K562 (cell line): ENCODE results near the gene CHMP2A. TPM values are rescaled to one million over a fixed set of nuclear protein-coding genes. Genes with fewer than 3 reads are reported as not detected.

Source experiments
- CSDE1 ChIP-seq, 2 experiments: fragments of 450-650 bp; IDR thresholded peaks; 2 replicates each; pipeline ENCODE4 v1.6.1; 2016; ENCODE audit warnings: mild to moderate bottlenecking in 1 of 2
- DMBX1 ChIP-seq: fragments of 250-450 bp; sonication (Bioruptor Pico); IDR thresholded peaks from 2 replicates; pipeline ENCODE4 v1.8.0; 2022; ENCODE audit warnings: inconsistent platforms, mild to moderate bottlenecking, moderate library complexity, borderline replicate concordance
- ESRRB ChIP-seq: fragments of 250-450 bp; sonication (Bioruptor Pico); IDR thresholded peaks from 2 replicates; pipeline ENCODE4 v1.5.0; 2020; ENCODE audit warnings: mild to moderate bottlenecking, moderate library complexity, borderline replicate concordance
- FOXA1 ChIP-seq: fragments of 450-650 bp; IDR thresholded peaks from 2 replicates; pipeline ENCODE4 v1.6.1; 2016; ENCODE audit warnings: mild to moderate bottlenecking, borderline replicate concordance
- KLF6 ChIP-seq: fragments of 250-450 bp; sonication (Bioruptor Pico); IDR thresholded peaks from 2 replicates; pipeline ENCODE4 v1.4.0; 2020; ENCODE audit warnings: mild to moderate bottlenecking, moderate library complexity, borderline replicate concordance
- NCOA4 ChIP-seq: fragments of 450-650 bp; IDR thresholded peaks from 2 replicates; pipeline ENCODE4 v1.6.1; 2018; ENCODE audit warnings: mild to moderate bottlenecking; ENCODE audit not compliant: partially characterized antibody
- TRIM25 ChIP-seq: fragments of 450-650 bp; IDR thresholded peaks from 2 replicates; pipeline ENCODE4 v1.7.0; 2016; ENCODE audit warnings: borderline replicate concordance
- ZNF12 ChIP-seq: sonication (generic); formaldehyde crosslinking; IDR thresholded peaks from 2 replicates; pipeline ENCODE4 v1.4.0; 2020; ENCODE audit warnings: mild to moderate bottlenecking, missing genetic modification reagents
- ZNF311 ChIP-seq: fragments of 250-450 bp; sonication (Bioruptor Pico); IDR thresholded peaks from 2 replicates; pipeline ENCODE4 v1.4.0; 2020; ENCODE audit warnings: mild to moderate bottlenecking, moderate library complexity
- ZNF589 ChIP-seq: fragments of 200-800 bp; sonication (Bioruptor generic); IDR thresholded peaks from 2 replicates; pipeline ENCODE4 v1.6.1; 2016; ENCODE audit warnings: low read depth, missing genetic modification characterization, missing compliant biosample characterization
- polyA plus RNA-seq, 8 experiments: library from polyadenylated mRNA; depleted of rRNA in 4 of 8; stranded (reverse) in 5 of 8; unstranded in 3 of 8; fragments of >200 nt; fragmentation: Nextera tagmentation in 2 of 8; fragmentation: Illumina TruSeq in 1 of 8; extraction: Ambion mirVana in 2 of 8; extraction: Trizol in 1 of 8; gene quantifications; 2 replicates each; pipeline versions ENCODE4 v1.2.1 to v1.2.3, GENCODE V29; 2011 to 2014; ENCODE audit warnings: inconsistent platforms in 1 of 8, missing spikeins in 1 of 8
- total RNA-seq, 7 experiments: library from RNA; depleted of rRNA in 6 of 7; stranded (reverse); fragments of >200 nt in 6 of 7; fragmentation: Illumina TruSeq in 2 of 7; extraction: Trizol in 2 of 7; gene quantifications; 2 replicates each; pipeline versions ENCODE4 v1.2.1 to v1.2.3, GENCODE V29; 2011 to 2021; ENCODE audit warnings: low replicate concordance in 1 of 7

Gene CHMP2A
- total and polyA plus RNA-seq, 9 of the 15 experiments (the other 6 are each of a cell fraction or from before 2014, with no cell fraction given): 57.6 to 159 (median 87.2) TPM

GRCh38 chr19:58572818-58573657 lies 18.1 kb upstream of the CHMP2A start, which contains the start of gene MZF1 (continued):
- TF ChIP-seq KLF6 (no peak), FOXA1 (no peak), TRIM25 (peak; percentile 84; the same call in 1 of the 2 replicates), ZNF589 (CRISPR knock-in tag) (no peak), DMBX1 (CRISPR knock-in tag) (peak; percentile 57; the same call in 1 of the 2 replicates), CSDE1 (IDR thresholded peaks at IDR 0.05) (peak in 1 of 2 experiments; percentile 99; a peak in 2 of 4 replicates), ZNF12 (CRISPR knock-in tag) (peak; percentile 78; the same call in 1 of the 2 replicates), NCOA4 (no peak), ESRRB (CRISPR knock-in tag) (no peak), ZNF311 (no peak)
